Smooth muscle cell (in vitro differentiated cells): ENCODE results near the gene FRS2. TPM values are rescaled to one million over a fixed set of nuclear protein-coding genes. Genes with fewer than 3 reads are reported as not detected.

Experiments
- DNase-seq: peaks from one replicate; lab custom pipeline; 2025; ENCODE audit not compliant: unreplicated experiment; lab: John Stamatoyannopoulos, UW
- H2AFZ ChIP-seq: fragments of 200-600 bp; sonication (generic); 2 replicates; pipeline ENCODE4 v1.6.0; 2016; ENCODE audit warnings: antibody characterized with exemption, low read depth, mild to moderate bottlenecking
- H3F3A ChIP-seq: fragments of 200-600 bp; sonication (generic); 2 replicates; pipeline ENCODE4 v1.6.0; 2017; ENCODE audit warnings: antibody characterized with exemption, low read depth
- H3K27ac ChIP-seq: fragments of 200-600 bp; sonication (generic); 2 replicates; pipeline ENCODE4 v1.5.1; 2016; ENCODE audit warnings: low read depth, mild to moderate bottlenecking
- H3K27me3 ChIP-seq: fragments of 200-600 bp; sonication (generic); 2 replicates; pipeline ENCODE4 v1.6.1; 2016; ENCODE audit warnings: low read depth, mild to moderate bottlenecking
- H3K36me3 ChIP-seq: fragments of 200-600 bp; sonication (generic); 2 replicates; pipeline ENCODE4 v1.5.1; 2016; ENCODE audit warnings: low read depth
- H3K4me1 ChIP-seq: fragments of 200-600 bp; sonication (generic); 2 replicates; pipeline ENCODE4 v1.5.1; 2016; ENCODE audit warnings: low read depth
- H3K4me2 ChIP-seq: fragments of 200-600 bp; sonication (generic); 2 replicates; pipeline ENCODE4 v1.6.0; 2016; ENCODE audit warnings: mild to moderate bottlenecking
- H3K4me3 ChIP-seq: fragments of 200-600 bp; sonication (generic); 2 replicates; pipeline ENCODE4 v1.5.1; 2016; ENCODE audit warnings: mild to moderate bottlenecking
- H3K79me2 ChIP-seq: fragments of 200-600 bp; sonication (generic); 2 replicates; pipeline ENCODE4 v1.6.0; 2016; ENCODE audit warnings: low read depth, mild to moderate bottlenecking
- H3K9ac ChIP-seq: fragments of 200-600 bp; sonication (generic); 2 replicates; pipeline ENCODE4 v1.6.0; 2016; ENCODE audit warnings: low read depth
- H3K9me3 ChIP-seq: fragments of 200-600 bp; sonication (generic); replicated peaks from 2 replicates; pipeline ENCODE4 v1.5.1; 2016; ENCODE audit warnings: low read depth
- H4K20me1 ChIP-seq: fragments of 200-600 bp; sonication (generic); 2 replicates; pipeline ENCODE4 v1.6.0; 2016; ENCODE audit warnings: low read depth
- WGBS: methylation state at CpG from one replicate; pipeline ENCODE4 v1.1.7; 2016; ENCODE audit warnings: low lambda C conversion rate; 5-methylcytosine and 5-hydroxymethylcytosine counted together
- polyA plus RNA-seq: library from polyadenylated mRNA; unstranded; fragments of >200 nt; fragmentation: Nextera tagmentation; extraction: Ambion mirVana; gene quantifications from 2 replicates; pipeline ENCODE4 v1.2.1, GENCODE V29; 2016
- total RNA-seq: library from RNA; depleted of rRNA; stranded (reverse); fragments of >200 nt; gene quantifications from 2 replicates; pipeline ENCODE4 v1.2.3, GENCODE V29; 2014
- TF ChIP-seq, protein P1 (sequence below): fragments of 200-600 bp; sonication (generic); IDR thresholded peaks from 2 replicates; pipeline ENCODE4 v1.5.1; 2017; ENCODE audit warnings: borderline replicate concordance, mild to moderate bottlenecking, antibody characterized with exemption; ENCODE audit not compliant: insufficient read depth, poor library complexity, severe bottlenecking

Gene FRS2
- total and polyA plus RNA-seq, 2 experiments from 2014 or later, result 23.8 to 90.2 TPM

DNA sequence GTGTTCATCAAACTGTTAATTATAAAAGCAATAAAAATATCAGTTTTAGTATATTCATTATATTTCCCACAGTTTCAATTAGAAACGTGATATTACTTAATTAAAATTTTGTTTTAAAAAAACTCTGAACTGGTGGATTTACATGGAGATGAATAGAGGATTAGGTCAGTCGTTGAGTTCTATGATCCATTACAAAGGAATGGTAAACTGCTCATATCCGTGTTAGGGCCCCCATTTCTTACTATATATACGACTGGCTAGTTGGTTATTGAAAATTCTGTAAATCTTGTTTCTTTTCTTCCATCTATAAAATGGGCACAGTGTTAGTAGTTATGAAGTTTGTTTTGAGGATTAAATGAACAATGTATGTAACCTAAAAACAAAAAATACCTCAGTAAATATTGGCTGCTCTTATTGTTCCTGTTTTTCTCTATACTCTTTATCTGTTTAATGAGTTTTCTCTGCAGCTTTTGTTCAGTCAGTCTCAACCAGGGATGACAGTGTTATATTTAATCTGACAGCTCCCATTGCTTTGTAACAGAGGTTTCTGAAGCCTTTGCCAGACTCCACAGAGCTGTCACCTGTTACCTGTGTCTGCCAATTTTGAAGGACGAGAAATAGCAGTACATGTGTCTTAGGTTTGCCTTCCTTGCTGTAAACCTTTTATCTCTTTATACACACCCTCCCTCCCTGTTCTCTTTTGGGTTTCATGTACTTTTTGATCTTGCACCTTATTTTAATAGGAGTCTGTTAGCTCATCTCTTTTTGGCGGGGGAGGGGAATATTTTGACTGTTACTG is 41.5 kb downstream of the FRS2 start:
- WGBS, result 57% methylated on average over 6 of the region's 6 CpGs

DNA sequence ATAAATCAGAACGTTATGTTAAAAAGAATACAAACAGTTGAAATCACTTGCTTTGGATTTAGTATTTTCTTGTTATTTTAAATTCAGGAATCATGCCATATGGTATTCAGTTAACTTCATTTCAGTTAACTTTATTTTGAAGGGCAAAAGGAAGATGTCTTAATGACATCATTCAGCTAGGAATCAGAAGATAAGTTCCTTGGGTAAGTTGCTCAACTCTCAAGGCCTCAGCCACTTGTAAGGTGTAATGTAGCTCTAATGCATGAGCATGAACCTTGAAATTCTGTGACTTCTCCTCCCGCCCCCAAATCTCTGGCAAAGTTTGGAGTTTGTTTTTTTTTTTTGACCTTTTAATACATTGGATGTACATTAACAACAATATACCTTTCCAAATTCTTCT is 42.6 kb downstream of the FRS2 start:
- Histone ChIP-seq H3K4me1 (peaks cover 67% of the 10 kb centered on the region), H3K4me2 (peak overlapping the region; percentile 41), H3K9ac (no peak overlapping the region), H3F3A (no peaks in the 10 kb centered on the region), H3K27ac (peak overlapping the region; percentile 49), H3K9me3 (no peaks in the 10 kb centered on the region), H3K27me3 (no peaks in the 10 kb centered on the region), H3K79me2 (peaks cover 100% of the 10 kb centered on the region), H3K4me3 (no peak overlapping the region), H4K20me1 (peaks cover 86% of the 10 kb centered on the region), H2AFZ (no peak overlapping the region), H3K36me3 (no peaks in the 10 kb centered on the region)
- 92% methylated on average over 2 of the region's 2 CpGs for WGBS
- DNase-seq, result no peak
- TF ChIP-seq, protein P1, sequence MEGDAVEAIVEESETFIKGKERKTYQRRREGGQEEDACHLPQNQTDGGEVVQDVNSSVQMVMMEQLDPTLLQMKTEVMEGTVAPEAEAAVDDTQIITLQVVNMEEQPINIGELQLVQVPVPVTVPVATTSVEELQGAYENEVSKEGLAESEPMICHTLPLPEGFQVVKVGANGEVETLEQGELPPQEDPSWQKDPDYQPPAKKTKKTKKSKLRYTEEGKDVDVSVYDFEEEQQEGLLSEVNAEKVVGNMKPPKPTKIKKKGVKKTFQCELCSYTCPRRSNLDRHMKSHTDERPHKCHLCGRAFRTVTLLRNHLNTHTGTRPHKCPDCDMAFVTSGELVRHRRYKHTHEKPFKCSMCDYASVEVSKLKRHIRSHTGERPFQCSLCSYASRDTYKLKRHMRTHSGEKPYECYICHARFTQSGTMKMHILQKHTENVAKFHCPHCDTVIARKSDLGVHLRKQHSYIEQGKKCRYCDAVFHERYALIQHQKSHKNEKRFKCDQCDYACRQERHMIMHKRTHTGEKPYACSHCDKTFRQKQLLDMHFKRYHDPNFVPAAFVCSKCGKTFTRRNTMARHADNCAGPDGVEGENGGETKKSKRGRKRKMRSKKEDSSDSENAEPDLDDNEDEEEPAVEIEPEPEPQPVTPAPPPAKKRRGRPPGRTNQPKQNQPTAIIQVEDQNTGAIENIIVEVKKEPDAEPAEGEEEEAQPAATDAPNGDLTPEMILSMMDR, result no peak

More for the DNA sequence above, 41.5 kb downstream of the FRS2 start:
- Histone ChIP-seq H3F3A (no peaks in the 10 kb centered on the region), H3K79me2 (peaks cover 100% of the 10 kb centered on the region), H2AFZ (no peak overlapping the region), H3K4me2 (peak overlapping the region; percentile 22), H4K20me1 (peaks cover 86% of the 10 kb centered on the region), H3K4me1 (peaks cover 67% of the 10 kb centered on the region), H3K27ac (peak overlapping the region; percentile 49), H3K27me3 (no peaks in the 10 kb centered on the region), H3K9ac (no peak overlapping the region), H3K4me3 (no peak overlapping the region), H3K9me3 (no peaks in the 10 kb centered on the region), H3K36me3 (no peaks in the 10 kb centered on the region)
- TF ChIP-seq, protein P1, result no peak
- no peak for DNase-seq

DNA sequence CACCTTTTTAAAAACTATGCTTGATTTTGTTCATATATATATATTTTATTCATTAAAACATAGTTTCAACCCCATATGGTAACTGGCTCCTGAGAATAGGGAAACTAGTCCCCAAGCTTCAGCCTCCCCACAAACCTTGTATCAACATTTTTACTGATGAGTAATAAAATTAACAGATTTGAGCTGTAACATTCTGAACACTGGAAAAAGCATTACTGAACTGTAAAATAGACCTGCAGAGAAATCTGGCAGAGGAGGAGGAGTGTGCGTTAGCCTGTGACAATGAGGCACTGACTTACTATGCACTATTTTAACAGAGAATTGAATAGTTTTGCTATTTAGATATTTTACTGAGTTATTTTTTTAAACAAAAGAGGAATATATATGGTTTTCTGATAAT is 43.1 kb downstream of the FRS2 start:
- Histone ChIP-seq H3K79me2 (peaks cover 100% of the 10 kb centered on the region), H3K9ac (no peak overlapping the region), H3K36me3 (no peaks in the 10 kb centered on the region), H3K27me3 (no peaks in the 10 kb centered on the region), H4K20me1 (peaks cover 85% of the 10 kb centered on the region), H3K27ac (peak overlapping the region; percentile 49), H3K9me3 (no peaks in the 10 kb centered on the region), H3F3A (no peaks in the 10 kb centered on the region), H3K4me3 (no peak overlapping the region), H2AFZ (no peak overlapping the region), H3K4me2 (peak overlapping the region; percentile 41), H3K4me1 (peaks cover 64% of the 10 kb centered on the region)
- TF ChIP-seq, protein P1, result no peak
- WGBS, result 77% methylated on average over 1 of the region's 1 CpG
- no peak for DNase-seq

DNA sequence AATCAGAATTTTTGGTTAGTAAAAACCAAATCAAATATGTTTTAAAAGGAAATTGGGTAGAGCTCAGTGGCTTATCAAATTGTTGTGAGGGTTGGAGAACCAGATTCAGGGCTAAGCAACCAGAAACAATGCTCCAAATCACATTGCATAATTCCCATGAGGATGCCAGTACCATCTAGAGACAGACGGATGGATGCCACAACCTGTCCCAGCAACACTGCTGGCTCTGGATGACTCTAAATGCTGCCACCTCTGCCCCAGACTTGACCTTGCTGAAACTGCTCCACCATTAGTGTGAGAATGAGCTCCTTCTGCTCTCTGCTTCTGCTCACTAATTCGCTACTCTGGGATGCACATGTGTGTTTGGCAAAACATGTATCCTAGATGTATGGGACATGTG is 43.9 kb downstream of the FRS2 start:
- H3K4me3 ChIP-seq, result no peak overlapping the region
- TF ChIP-seq, protein P1, result no peak
- no peak overlapping the region for H3K4me2 ChIP-seq
- no peaks in the 10 kb centered on the region for H3K27me3 ChIP-seq
- 92% methylated on average over 2 of the region's 2 CpGs for WGBS
- no peak overlapping the region for H3K27ac ChIP-seq
- peaks cover 56% of the 10 kb centered on the region for H3K4me1 ChIP-seq
- H3K79me2 ChIP-seq, result peaks cover 100% of the 10 kb centered on the region
- H3F3A ChIP-seq, result no peaks in the 10 kb centered on the region
- no peaks in the 10 kb centered on the region for H3K9me3 ChIP-seq
- peaks cover 81% of the 10 kb centered on the region for H4K20me1 ChIP-seq
- no peak overlapping the region for H2AFZ ChIP-seq
- H3K9ac ChIP-seq, result no peak overlapping the region
- DNase-seq, result no peak
- H3K36me3 ChIP-seq, result no peaks in the 10 kb centered on the region
